ENCODE data around the gene MATCAP1.

The MATCAP1 gene

DNA sequence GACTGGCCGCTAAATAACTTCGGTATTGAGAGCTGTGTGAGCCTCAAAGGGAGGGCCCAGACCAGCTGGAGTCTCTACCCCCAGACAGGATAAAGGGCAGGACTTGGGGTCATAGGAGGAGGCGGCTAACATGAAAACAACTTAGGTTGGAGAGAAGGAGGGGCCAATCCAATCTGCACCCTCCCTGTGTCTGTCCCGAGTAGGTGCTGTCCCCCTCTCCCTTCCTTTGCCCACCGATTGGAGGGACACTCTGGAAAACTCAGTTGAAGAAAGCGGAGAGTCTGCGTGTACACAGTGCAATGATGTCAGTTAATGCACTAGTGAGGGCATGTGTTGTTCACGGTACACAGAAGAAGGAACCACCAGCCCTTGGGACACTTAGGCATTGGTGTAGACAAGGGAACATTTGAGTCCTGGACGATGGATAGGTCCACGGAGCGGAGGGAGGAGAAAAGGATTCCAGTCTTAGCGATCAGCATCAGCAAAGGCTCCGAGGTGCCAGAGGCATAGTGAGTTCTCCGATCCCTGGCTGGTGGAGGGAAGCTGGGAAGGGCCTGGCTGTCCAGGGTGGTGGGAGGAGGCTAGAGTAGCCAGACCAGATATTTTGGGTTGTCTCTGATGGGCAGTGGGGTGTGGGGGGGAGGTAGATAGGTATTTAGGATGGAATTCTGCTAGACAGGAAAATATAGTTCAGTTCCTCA is 12.7 kb downstream of the MATCAP1 start:
- peak; percentile 37 for DNase-seq

- DNase-seq = peak; percentile 66
These were observed 13.4 kb downstream of the MATCAP1 start, which contains the start of gene NOL3 for GRCh38 chr16:67170168-67170948. TSS of gene NOL3 (plus strand) at chr16:67170538.

DNA sequence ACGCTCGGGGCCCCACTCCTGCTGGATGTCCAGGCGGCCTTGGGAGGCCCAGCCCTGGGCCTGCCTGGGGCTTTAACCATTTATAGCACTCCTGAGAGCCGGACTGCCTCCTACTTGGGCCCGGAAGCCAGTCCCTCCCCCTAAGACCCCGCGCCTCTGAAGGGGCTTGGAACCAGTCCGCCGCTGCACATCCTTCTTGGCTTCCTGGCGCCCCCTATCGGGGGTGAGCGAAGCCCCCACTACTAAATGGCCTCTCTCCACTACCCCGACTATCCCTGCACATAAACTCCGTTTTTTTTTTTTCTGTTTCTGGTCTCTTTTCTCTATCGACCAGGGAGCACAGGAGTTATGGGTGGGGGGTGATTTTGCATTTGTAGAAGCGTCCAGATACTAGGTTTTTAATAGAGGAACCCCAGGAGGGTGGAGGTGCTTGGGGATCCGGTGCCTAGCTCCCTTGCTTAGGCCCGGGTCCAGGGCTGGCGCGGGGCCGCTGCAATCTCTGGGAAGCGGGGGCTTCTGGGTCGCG is 14.1 kb downstream of the MATCAP1 start:
- DNase-seq = peak; percentile 60

- no peak for DNase-seq
These were observed 14.7 kb downstream of the MATCAP1 start for GRCh38 chr16:67169011-67169451.

DNA sequence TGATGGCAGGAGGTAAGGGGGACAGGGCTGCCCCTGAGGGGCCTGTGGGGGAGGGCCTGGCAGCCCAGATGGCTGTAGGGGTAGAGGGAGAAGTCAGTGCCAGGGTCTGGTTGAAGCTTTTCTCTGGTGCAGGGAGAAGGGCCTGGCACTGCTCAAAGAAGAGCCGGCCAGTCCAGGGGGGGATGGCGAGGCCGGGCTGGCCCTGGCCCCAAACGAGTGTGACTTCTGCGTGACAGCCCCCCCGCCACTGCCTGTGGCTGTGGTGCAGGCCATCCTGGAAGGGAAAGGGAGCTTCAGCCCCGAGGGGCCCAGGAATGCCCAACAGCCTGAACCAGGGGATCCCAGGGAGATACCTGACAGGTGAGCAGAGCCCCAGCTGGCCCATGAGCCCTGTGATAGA is 16.2 kb downstream of the MATCAP1 start:
- DNase-seq = no peak

GRCh38 chr16:67166598-67167168 is 17.1 kb downstream of the MATCAP1 start:
- DNase-seq = no peak

DNA sequence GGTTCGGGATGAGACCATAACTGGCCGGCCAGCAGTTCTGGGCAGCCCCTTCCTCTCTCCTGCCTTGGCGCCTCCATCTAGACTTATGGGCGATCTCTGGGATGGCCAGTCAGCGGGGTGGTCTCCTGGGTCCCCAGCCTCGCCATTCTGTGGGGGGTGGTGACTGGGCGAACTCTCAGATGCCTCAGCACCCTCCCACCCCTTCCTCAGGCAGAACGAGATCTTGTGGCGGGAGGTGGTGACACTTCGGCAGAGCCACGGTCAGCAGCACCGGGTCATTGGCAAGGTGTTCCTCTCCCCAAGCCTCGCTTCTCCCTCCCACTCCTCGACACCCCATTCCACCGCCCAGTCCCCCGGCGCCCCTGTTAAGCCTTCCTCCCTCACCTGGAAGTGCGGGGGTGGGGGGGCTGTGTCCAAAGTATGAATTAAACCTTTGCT is 17.6 kb downstream of the MATCAP1 start:
- DNase-seq = no peak

DNA sequence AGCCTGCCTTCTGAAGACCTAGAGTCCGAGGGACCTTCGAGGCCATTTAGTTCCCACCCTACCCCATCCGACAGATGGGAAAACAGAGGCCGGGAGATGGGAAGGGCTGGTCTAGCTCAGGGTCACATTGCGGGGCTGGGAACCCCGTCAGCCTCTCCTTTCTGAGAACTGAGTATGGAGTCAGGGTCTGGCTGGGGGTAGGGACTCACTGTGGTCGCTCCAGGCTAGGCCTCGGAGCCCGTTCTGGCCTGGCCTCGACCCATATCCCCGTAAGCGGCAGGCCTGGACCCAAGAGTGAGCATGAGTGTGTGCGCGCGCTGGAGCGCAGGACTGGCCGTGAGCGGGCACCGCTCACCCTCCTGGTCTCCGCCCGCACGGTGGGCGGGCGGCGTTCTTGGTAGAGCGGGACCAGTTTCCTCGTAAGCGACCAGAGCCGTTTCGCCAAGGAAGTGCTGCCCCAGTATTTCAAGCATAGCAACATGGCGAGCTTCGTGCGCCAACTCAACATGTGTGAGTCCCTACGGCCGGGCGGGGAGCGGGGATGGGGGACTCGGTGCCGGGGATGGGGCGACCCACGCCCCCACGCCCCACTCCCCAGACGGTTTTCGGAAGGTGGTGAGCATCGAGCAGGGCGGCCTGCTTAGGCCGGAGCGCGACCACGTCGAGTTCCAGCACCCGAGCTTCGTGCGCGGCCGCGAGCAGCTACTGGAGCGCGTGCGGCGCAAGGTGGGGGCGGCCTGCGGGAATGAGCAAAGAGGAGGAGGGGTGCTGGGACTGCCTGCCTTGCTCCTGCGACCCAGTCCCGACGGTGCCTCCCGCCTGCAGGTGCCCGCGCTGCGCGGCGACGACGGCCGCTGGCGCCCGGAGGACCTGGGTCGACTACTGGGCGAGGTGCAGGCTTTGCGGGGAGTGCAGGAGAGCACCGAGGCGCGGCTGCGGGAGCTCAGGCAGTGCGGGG is 18.4 kb downstream of the MATCAP1 start:
- DNase-seq = peak; percentile 41

- peak; percentile 44 for DNase-seq
These were observed 19.1 kb downstream of the MATCAP1 start, which contains the start of gene HSF4 for GRCh38 chr16:67164599-67165061. TSS of gene HSF4 (plus strand) at chr16:67164745. CDS start at chr16:67164812, 67 bp downstream.

- no peak for DNase-seq
These were observed 19.7 kb downstream of the MATCAP1 start for GRCh38 chr16:67163999-67164558.

GRCh38 chr16:67163164-67163998 is 20.4 kb downstream of the MATCAP1 start:
- DNase-seq = peak; percentile 62

- DNase-seq = peak; percentile 61
These were observed 21.1 kb downstream of the MATCAP1 start for GRCh38 chr16:67162506-67163163.

GRCh38 chr16:67161595-67162058 is 22.1 kb downstream of the MATCAP1 start:
- DNase-seq = no peak

- DNase-seq = peak; percentile 68
These were observed 24.8 kb downstream of the MATCAP1 start for GRCh38 chr16:67158637-67159600.

- DNase-seq = no peak
These were observed 25.7 kb downstream of the MATCAP1 start for GRCh38 chr16:67157892-67158635.

DNA sequence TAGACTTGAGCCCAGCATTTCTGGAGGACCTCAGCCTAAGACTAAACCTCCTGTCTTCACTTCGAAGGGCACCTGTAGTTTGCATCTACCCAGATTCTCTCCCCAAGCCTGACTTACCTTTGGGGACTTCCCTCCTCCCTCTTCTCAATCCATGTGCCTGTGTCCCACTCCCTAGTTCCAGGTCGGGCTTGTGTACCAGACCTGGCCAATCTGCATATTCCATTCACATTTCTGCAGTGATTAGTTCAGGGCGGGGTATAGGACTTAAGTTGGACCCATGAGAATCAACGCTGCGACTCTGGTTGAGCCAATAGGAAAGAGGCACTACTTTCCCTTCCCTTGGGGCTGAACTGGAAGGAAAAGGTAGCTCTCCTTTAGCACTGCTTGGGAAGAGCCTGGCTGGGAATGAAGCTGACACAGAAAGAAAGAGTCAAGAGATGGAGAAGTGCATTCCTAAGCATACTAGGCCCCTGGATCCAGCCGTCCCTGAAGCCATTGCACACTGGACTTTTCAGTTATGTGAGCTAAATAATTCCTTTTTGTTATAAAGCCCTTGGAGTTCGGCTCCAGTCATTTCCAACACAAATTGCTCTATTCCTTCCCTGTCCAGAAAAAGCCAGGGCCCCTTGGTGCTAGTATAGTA is 26.5 kb downstream of the MATCAP1 start:
- no peak for DNase-seq

DNA sequence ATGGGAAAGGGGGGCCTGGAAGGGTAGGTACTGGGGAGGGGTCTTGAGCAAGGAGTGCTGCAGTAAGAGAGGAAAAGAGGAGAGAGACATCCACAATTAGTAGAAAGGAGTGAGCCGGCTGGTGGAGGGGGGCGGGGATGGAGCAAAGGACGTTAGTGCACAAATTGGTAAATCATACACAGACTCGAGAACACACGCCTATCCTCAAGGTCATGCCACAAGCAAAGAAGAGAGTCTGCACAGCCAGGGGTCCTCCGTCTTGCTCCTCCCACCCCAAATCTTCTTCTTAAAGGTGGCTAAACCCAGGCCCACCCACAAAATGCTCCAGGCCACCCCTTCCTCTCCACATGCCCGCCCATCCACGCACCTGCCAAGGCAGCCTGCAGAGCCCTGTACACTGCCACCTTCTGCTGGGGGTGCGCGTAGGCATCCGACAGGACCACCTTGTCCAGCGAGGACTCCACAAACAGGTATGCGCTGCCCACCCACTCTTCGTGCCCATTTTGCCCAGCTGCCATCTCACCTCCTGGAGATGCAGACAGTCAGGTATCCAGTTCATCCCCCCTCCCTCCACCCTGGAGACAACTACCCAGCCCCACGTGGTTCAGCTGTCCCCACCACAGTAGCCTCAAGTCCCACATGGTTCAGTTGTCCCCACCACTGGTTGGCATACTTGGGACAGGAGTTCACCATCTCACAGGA is 27.5 kb downstream of the MATCAP1 start:
- no peak for DNase-seq
